ENCODE data around the gene CEP78. TPM values are rescaled to one million over a fixed set of nuclear protein-coding genes. Genes with fewer than 3 reads are reported as not detected.

Gene CEP78
- total RNA-seq, 4 donors from 2014 or later: 15.7 to 20.7 (median 18.4) TPM

DNA sequence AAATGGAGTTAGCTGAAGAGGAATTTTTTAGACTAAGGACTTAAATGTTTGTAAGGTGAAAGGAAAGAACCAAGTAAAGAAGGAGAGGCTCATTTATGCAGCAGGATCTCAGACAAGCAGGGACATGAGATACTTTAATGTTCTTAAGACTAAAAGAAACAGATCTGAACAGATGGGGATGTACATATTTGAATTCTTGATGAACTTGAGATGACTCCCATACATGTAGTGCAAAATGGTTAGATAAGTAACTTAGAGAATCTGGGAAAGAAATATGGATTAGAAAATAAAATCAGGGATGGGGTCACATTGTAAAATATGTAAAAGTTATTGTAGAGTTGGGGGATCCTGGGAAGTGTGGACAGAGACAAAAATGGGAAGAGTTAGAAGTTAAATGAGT lies 33.9 kb downstream of the CEP78 start:
- intact Hi-C loops (cut with DNase I): no loop called here
- H3K9me3 ChIP-seq: no peaks in the 10 kb centered on the region
- H3K27me3 ChIP-seq: no peaks in the 10 kb centered on the region
- peaks cover 4 to 8% of the 10 kb centered on the region in 2 donors for H3K4me1 ChIP-seq
- H3K4me3 ChIP-seq (replicated peaks in 1 of 3): no peak overlapping the region
- no peaks in the 10 kb centered on the region for H3K36me3 ChIP-seq
- no peak overlapping the region for H3K27ac ChIP-seq
- no peak for DNase-seq
- TF ChIP-seq, protein P1, sequence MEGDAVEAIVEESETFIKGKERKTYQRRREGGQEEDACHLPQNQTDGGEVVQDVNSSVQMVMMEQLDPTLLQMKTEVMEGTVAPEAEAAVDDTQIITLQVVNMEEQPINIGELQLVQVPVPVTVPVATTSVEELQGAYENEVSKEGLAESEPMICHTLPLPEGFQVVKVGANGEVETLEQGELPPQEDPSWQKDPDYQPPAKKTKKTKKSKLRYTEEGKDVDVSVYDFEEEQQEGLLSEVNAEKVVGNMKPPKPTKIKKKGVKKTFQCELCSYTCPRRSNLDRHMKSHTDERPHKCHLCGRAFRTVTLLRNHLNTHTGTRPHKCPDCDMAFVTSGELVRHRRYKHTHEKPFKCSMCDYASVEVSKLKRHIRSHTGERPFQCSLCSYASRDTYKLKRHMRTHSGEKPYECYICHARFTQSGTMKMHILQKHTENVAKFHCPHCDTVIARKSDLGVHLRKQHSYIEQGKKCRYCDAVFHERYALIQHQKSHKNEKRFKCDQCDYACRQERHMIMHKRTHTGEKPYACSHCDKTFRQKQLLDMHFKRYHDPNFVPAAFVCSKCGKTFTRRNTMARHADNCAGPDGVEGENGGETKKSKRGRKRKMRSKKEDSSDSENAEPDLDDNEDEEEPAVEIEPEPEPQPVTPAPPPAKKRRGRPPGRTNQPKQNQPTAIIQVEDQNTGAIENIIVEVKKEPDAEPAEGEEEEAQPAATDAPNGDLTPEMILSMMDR (IDR thresholded peaks at IDR 0.05): no peak
- no peak for TF ChIP-seq POLR2A (IDR thresholded peaks at IDR 0.05)

DNA sequence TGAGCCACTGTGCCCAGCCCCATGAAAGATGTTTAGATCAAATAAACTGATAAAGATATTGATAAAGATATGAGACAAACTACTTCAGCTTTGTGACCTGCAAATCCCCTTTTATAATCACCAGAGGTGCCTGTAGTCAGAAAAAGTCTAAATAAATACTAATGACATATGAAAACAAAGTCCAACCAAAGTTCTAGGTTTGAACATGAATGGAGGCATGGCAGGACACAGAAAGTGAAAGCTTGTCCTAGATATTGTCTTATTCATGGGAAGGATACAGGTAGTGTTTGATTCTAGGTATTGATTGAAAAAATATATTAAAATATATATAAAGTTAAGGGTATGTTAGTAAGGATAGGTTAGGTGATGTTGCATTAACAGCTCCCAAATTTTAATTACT lies 36.4 kb downstream of the CEP78 start:
- TF ChIP-seq, protein P1 (IDR thresholded peaks at IDR 0.05): no peak
- TF ChIP-seq POLR2A (IDR thresholded peaks at IDR 0.05): no peak
- H3K27me3 ChIP-seq: no peaks in the 10 kb centered on the region
- H3K36me3 ChIP-seq: no peaks in the 10 kb centered on the region
- no peak overlapping the region for H3K27ac ChIP-seq
- H3K9me3 ChIP-seq: no peaks in the 10 kb centered on the region
- no peaks in the 10 kb centered on the region for H3K4me1 ChIP-seq
- no peak overlapping the region for H3K4me3 ChIP-seq (replicated peaks in 1 of 3)
- no peak for DNase-seq
- intact Hi-C loops (cut with DNase I): no loop called here

DNA sequence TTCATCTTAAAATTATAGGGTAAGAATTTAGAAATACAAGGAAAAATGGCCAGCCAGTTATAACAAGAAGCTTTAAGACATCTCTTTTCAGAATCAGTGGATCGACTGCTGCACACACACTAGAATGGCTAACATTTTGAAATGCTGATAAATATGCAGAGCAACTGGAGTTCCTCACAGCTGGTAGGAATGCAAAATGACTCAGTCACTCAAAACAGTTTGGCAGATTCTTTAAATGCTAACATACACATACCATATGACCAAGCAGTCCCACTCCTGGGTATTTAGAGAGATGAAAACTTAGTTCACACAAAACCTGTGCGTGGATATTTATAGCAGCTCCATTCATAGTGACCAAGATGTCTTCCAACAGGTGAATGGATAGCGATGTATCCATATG lies 37.9 kb downstream of the CEP78 start:
- Histone ChIP-seq H3K4me3 (replicated peaks in 1 of 3) (no peak overlapping the region), H3K4me1 (peaks cover 5 to 6% of the 10 kb centered on the region in 2 donors), H3K27ac (no peak overlapping the region), H3K9me3 (no peaks in the 10 kb centered on the region), H3K36me3 (no peaks in the 10 kb centered on the region), H3K27me3 (no peaks in the 10 kb centered on the region)
- 92 to 99% methylated on average over 3 of the region's 3 CpGs for WGBS, 2 donors
- no peak for DNase-seq
- intact Hi-C loops (cut with DNase I): no loop called here
- TF ChIP-seq, protein P1 (IDR thresholded peaks at IDR 0.05): no peak
- no peak for TF ChIP-seq POLR2A (IDR thresholded peaks at IDR 0.05)

DNA sequence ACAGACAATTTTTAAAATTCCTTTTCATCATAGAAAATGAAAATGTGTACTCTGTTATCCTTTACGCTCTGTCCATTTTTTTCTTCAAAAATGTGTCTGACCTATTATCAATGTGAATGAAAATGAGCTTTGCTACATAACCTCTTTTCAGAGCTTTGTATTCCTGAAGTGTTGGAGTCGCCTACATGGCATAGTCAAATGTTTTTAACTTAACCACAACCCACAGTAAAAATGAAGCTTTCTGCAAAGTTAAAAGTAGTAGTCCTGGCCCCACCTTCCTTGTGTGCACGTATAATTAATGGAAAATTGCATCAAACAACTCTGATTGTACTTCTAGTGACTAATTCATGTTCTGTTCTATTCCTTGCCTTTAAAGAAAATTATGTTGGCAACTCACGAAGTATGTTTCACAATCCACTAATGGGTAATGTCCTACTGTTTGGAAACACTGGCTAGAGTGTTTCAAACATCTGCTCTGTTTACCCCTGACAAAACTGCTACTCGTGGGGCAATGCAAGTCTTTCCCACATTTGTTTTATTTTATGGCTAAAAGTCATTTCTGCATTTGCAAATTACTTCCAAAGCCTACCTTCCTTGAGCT lies 42.4 kb downstream of the CEP78 start:
- Histone ChIP-seq H3K36me3 (no peaks in the 10 kb centered on the region), H3K4me3 (replicated peaks in 1 of 3) (no peak overlapping the region), H3K4me1 (peaks cover 15 to 22% of the 10 kb centered on the region in 2 donors), H3K9me3 (no peaks in the 10 kb centered on the region), H3K27me3 (no peaks in the 10 kb centered on the region), H3K27ac (no peak overlapping the region)
- intact Hi-C loops (cut with DNase I): no loop called here
- TF ChIP-seq, protein P1 (IDR thresholded peaks at IDR 0.05): no peak
- no peak for TF ChIP-seq POLR2A (IDR thresholded peaks at IDR 0.05)
- 67 to 75% methylated on average over 5 of the region's 5 CpGs for WGBS, 2 donors
- no peak for DNase-seq

DNA sequence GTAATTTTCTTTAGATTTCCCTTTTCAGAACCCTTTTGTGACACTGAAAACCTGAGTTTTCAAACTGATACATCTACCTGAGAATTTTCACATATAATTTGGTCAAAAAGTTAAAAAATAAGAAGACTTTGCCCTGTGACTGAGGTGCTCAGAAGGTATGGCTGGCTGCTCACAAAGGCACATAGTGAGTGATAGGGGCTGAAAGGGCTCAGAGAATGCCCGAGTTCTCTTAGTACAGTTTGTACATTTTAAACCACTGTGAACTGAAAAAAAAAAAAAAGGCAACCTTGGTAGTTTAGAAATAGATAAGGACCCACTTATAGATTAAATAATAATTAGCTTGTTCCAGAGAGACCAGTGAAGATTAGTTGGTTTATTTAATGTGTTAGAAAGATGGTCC lies 42.9 kb downstream of the CEP78 start:
- H3K4me3 ChIP-seq (replicated peaks in 1 of 3): no peak overlapping the region
- intact Hi-C loops (cut with DNase I): no loop called here
- 39 to 43% methylated on average over 1 of the region's 1 CpG for WGBS, 2 donors
- H3K36me3 ChIP-seq: no peaks in the 10 kb centered on the region
- peaks cover 15 to 22% of the 10 kb centered on the region in 2 donors for H3K4me1 ChIP-seq
- H3K27me3 ChIP-seq: no peaks in the 10 kb centered on the region
- no peak for TF ChIP-seq POLR2A (IDR thresholded peaks at IDR 0.05)
- TF ChIP-seq, protein P1 (IDR thresholded peaks at IDR 0.05): no peak
- H3K9me3 ChIP-seq: no peaks in the 10 kb centered on the region
- DNase-seq: peak; percentile 35 to 41
- peak overlapping the region in 1 of 3 donors; percentile 10 for H3K27ac ChIP-seq
